ENCODE results near the gene RBM28. TPM values are rescaled to one million over a fixed set of nuclear protein-coding genes. Genes with fewer than 3 reads are reported as not detected.

RBM28 gene
- total and polyA plus RNA-seq, 2 donors from 2014 or later: 11.5 to 35.2 TPM

DNA sequence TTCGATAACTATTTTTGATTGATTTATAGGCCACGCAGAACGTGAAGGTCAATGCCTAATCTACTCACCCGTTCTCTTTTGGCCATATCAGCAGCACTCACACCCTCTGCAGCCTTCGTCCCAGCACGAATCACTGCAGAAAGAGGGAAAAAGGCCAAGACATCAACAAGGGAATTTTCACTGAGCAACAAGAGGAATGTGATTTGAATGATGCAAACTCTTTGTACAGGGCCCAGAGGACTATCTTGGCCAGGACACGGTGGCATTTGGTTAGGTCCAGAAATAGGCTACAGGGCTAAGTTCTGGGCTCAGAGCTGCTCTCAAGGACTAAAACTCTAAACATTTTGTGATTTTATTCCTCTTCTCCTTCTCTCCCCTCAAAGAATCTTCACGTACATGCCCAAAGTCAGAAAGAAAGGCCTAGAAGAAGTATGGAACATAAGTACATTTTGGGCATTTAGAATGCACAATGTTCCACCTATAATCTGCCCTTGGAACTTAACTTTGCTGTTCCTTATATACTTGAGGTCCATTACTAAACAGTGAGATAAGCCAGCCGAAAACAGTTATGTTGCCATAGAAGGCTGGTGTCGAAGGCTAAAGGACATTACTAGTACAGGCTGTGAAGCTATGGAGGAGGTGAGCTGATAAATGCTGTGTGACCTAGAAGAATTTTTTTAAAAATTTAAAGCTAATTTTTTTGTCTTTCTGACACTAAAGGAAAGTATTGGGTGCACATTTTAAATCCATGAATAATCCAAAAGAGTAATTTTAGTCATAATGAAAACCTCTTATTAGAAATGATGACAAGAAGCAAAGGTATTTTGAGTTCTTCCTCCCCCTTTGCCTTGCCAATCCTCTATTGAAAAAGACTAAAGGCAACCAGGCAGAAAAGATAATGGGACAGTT, 20.0 kb downstream of the RBM28 start:
- Histone ChIP-seq H3K27ac (ENCODE audit: low read depth in 2 of 2, low read length in 2 of 2) (no peak overlapping the region), H3K4me3 (ENCODE audit: low read length in 3 of 3) (no peak overlapping the region), H3K36me3 (ENCODE audit: control insufficient read depth in 2 of 3, insufficient read depth in 3 of 3, low read length in 3 of 3) (peaks cover 8 to 70% (median 35%) of the 10 kb centered on the region in 3 donors), H3K4me1 (ENCODE audit: control insufficient read depth in 2 of 3, insufficient read depth in 2 of 3, low read depth in 1 of 3, low read length in 3 of 3) (no peaks in the 10 kb centered on the region), H3K9me3 (ENCODE audit: control insufficient read depth in 2 of 3, insufficient read depth in 1 of 3, low read length in 3 of 3) (no peaks in the 10 kb centered on the region), H3K27me3 (ENCODE audit: control insufficient read depth, insufficient read depth, low read length) (no peaks in the 10 kb centered on the region), H3K9ac (ENCODE audit: low read length in 3 of 3) (no peak overlapping the region)
- FAIRE-seq (no peak), DNase-seq (no peak)
- TF ChIP-seq, protein P1, sequence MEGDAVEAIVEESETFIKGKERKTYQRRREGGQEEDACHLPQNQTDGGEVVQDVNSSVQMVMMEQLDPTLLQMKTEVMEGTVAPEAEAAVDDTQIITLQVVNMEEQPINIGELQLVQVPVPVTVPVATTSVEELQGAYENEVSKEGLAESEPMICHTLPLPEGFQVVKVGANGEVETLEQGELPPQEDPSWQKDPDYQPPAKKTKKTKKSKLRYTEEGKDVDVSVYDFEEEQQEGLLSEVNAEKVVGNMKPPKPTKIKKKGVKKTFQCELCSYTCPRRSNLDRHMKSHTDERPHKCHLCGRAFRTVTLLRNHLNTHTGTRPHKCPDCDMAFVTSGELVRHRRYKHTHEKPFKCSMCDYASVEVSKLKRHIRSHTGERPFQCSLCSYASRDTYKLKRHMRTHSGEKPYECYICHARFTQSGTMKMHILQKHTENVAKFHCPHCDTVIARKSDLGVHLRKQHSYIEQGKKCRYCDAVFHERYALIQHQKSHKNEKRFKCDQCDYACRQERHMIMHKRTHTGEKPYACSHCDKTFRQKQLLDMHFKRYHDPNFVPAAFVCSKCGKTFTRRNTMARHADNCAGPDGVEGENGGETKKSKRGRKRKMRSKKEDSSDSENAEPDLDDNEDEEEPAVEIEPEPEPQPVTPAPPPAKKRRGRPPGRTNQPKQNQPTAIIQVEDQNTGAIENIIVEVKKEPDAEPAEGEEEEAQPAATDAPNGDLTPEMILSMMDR (IDR thresholded peaks at IDR 0.05; ENCODE audit: borderline replicate concordance, extremely low read depth, insufficient read depth): no peak
- intact Hi-C loops (cut with DNase I): no loop called here

DNA sequence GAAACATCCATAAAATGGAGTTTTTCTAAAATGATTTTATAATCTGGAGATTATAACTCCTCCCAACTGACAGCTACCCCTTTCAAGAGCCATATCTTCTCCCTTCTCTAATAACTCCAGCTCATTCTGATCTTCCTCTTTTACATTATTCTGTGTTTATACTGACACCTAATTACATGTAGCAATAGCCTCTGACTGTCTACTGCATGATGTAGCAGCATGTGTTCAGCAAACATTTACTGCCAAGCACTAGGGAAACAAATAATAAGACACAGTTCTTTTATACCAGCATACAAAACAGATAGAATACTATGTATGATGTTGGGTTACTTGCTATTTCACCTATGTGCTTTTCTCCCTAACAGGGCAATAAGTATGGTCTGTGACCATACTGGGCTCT, 20.7 kb downstream of the RBM28 start:
- DNase-seq (no peak), FAIRE-seq (no peak)
- Histone ChIP-seq H3K27ac (ENCODE audit: low read depth in 2 of 2, low read length in 2 of 2) (no peak overlapping the region), H3K9ac (ENCODE audit: low read length in 3 of 3) (no peak overlapping the region), H3K9me3 (ENCODE audit: control insufficient read depth in 2 of 3, insufficient read depth in 1 of 3, low read length in 3 of 3) (no peaks in the 10 kb centered on the region), H3K36me3 (ENCODE audit: control insufficient read depth in 2 of 3, insufficient read depth in 3 of 3, low read length in 3 of 3) (peaks cover 6 to 66% (median 36%) of the 10 kb centered on the region in 3 donors), H3K4me1 (ENCODE audit: control insufficient read depth in 2 of 3, insufficient read depth in 2 of 3, low read depth in 1 of 3, low read length in 3 of 3) (no peaks in the 10 kb centered on the region), H3K27me3 (ENCODE audit: control insufficient read depth, insufficient read depth, low read length) (no peaks in the 10 kb centered on the region), H3K4me3 (ENCODE audit: low read length in 3 of 3) (no peak overlapping the region)
- TF ChIP-seq, protein P1 (IDR thresholded peaks at IDR 0.05; ENCODE audit: borderline replicate concordance, extremely low read depth, insufficient read depth): no peak
- intact Hi-C loops (cut with DNase I): no loop called here

DNA sequence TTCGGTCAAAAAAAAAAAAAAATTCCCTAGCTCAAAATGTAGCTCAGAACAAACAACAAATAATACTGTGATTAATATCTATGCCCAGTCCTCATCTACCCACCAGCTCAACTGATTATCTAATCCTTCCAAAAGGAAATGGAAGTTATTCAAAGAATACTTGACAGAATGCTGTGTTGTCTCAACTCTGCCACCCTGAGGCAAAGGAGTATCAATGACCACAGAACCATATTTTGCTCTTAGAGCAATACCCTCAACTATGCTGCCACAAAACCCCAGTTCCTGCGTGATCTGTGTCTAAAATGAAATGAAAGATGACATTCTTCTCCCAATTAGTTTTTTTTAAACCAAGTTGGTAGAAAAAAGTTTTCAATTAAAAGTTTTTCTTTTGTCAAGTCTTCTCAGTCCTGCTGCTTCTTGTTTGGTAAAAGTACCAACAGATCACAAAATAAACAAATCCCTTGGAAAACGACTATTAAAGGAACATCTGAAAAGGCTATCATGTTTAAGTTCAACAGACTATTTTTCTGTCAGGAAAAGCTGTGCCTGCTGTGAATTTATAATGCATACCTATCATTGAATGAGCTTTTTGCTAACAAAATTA, 21.6 kb downstream of the RBM28 start:
- H3K27me3 ChIP-seq (ENCODE audit: control insufficient read depth, insufficient read depth, low read length): no peaks in the 10 kb centered on the region
- no peak overlapping the region for H3K9ac ChIP-seq (ENCODE audit: low read length in 3 of 3)
- no peaks in the 10 kb centered on the region for H3K4me1 ChIP-seq (ENCODE audit: control insufficient read depth in 2 of 3, insufficient read depth in 2 of 3, low read depth in 1 of 3, low read length in 3 of 3)
- intact Hi-C loops (cut with DNase I): no loop called here
- H3K27ac ChIP-seq (ENCODE audit: low read depth in 2 of 2, low read length in 2 of 2): no peak overlapping the region
- DNase-seq: peak in 2 of 5 donors; percentile 22 to 63
- TF ChIP-seq, protein P1 (IDR thresholded peaks at IDR 0.05; ENCODE audit: borderline replicate concordance, extremely low read depth, insufficient read depth): peak; percentile 40
- no peak overlapping the region for H3K4me3 ChIP-seq (ENCODE audit: low read length in 3 of 3)
- no peaks in the 10 kb centered on the region for H3K9me3 ChIP-seq (ENCODE audit: control insufficient read depth in 2 of 3, insufficient read depth in 1 of 3, low read length in 3 of 3)
- FAIRE-seq: no peak
- peaks cover 7 to 68% (median 43%) of the 10 kb centered on the region in 3 donors for H3K36me3 ChIP-seq (ENCODE audit: control insufficient read depth in 2 of 3, insufficient read depth in 3 of 3, low read length in 3 of 3)

Data from kidney (tissue), 14 donors.